Hepatocyte (in vitro differentiated cells): ENCODE measurements around the gene CENPF. TPM values are rescaled to one million over a fixed set of nuclear protein-coding genes. Genes with fewer than 3 reads are reported as not detected.
A peak's percentile ranks its signal among the peaks of the same experiment; 100 is the strongest.

Source experiments
- DNase-seq: peaks from one replicate; pipeline ENCODE4 v3.0.0-alpha.2; 2016; ENCODE audit warnings: low spot score
- H2AFZ ChIP-seq: fragments of 200-600 bp; sonication (generic); 2 replicates; pipeline ENCODE4 v1.6.0; 2016; ENCODE audit warnings: antibody characterized with exemption, mild to moderate bottlenecking
- H3K27ac ChIP-seq: fragments of 200-600 bp; sonication (generic); 2 replicates; pipeline ENCODE4 v1.5.1; 2016; ENCODE audit warnings: mild to moderate bottlenecking
- H3K27me3 ChIP-seq: fragments of 200-600 bp; sonication (generic); 2 replicates; pipeline ENCODE4 v1.6.1; 2016
- H3K36me3 ChIP-seq: fragments of 200-600 bp; sonication (generic); replicated peaks from 2 replicates; pipeline ENCODE4 v1.5.1; 2016; ENCODE audit warnings: low read depth; ENCODE audit not compliant: insufficient read depth
- H3K4me1 ChIP-seq: fragments of 200-600 bp; sonication (generic); 2 replicates; pipeline ENCODE4 v1.5.1; 2016; ENCODE audit warnings: mild to moderate bottlenecking, moderate library complexity; ENCODE audit not compliant: insufficient read depth
- H3K4me2 ChIP-seq: fragments of 200-600 bp; sonication (generic); 2 replicates; pipeline ENCODE4 v1.6.0; 2016
- H3K4me3 ChIP-seq: fragments of 200-600 bp; sonication (generic); 2 replicates; pipeline ENCODE4 v1.5.1; 2016; ENCODE audit warnings: mild to moderate bottlenecking
- H3K79me2 ChIP-seq: fragments of 200-600 bp; sonication (generic); 2 replicates; pipeline ENCODE4 v1.6.0; 2017; ENCODE audit warnings: mild to moderate bottlenecking
- H3K9me2 ChIP-seq: fragments of 200-600 bp; sonication (generic); replicated peaks from 2 replicates; pipeline ENCODE4 v1.6.0; 2017; ENCODE audit warnings: mild to moderate bottlenecking; ENCODE audit not compliant: insufficient read depth
- H3K9me3 ChIP-seq: fragments of 200-600 bp; sonication (generic); 2 replicates; pipeline ENCODE4 v1.5.1; 2016; ENCODE audit warnings: low read depth, mild to moderate bottlenecking
- H4K20me1 ChIP-seq: fragments of 200-600 bp; sonication (generic); 2 replicates; pipeline ENCODE4 v1.6.0; 2016; ENCODE audit warnings: mild to moderate bottlenecking; ENCODE audit not compliant: insufficient read depth, poor library complexity, severe bottlenecking
- EZH2 ChIP-seq: fragments of 200-600 bp; sonication (generic); IDR thresholded peaks from 2 replicates; pipeline ENCODE4 v1.6.1; 2016; ENCODE audit warnings: antibody characterized with exemption, mild to moderate bottlenecking, borderline replicate concordance
- EZH2phosphoT487 ChIP-seq: fragments of 200-600 bp; sonication (generic); IDR thresholded peaks from one replicate; pipeline ENCODE4 v1.6.1; 2018; ENCODE audit warnings: antibody characterized with exemption, mild to moderate bottlenecking, low read depth, moderate library complexity; ENCODE audit not compliant: unreplicated experiment, severe bottlenecking
- WGBS: methylation state at CpG from one replicate; pipeline ENCODE4 v1.1.6; 2016; ENCODE audit warnings: low lambda C conversion rate; ENCODE audit errors: missing lambda C conversion rate; 5-methylcytosine and 5-hydroxymethylcytosine counted together
- polyA plus RNA-seq: library from polyadenylated mRNA; unstranded; fragments of >200 nt; fragmentation: Nextera tagmentation; extraction: Ambion mirVana; gene quantifications from 2 replicates; pipeline ENCODE4 v1.2.1, GENCODE V29; 2016
- total RNA-seq: library from RNA; depleted of rRNA; stranded (reverse); fragments of >200 nt; gene quantifications from 2 replicates; pipeline ENCODE4 v1.2.3, GENCODE V29; 2014
- TF ChIP-seq, protein P1 (sequence below): fragments of 200-600 bp; sonication (generic); IDR thresholded peaks from 2 replicates; pipeline ENCODE4 v1.5.1; 2016; ENCODE audit warnings: antibody characterized with exemption, mild to moderate bottlenecking; ENCODE audit not compliant: poor library complexity

CENPF gene
- total and polyA plus RNA-seq, 2 experiments from 2014 or later: 8.3 to 16.8 TPM

DNA sequence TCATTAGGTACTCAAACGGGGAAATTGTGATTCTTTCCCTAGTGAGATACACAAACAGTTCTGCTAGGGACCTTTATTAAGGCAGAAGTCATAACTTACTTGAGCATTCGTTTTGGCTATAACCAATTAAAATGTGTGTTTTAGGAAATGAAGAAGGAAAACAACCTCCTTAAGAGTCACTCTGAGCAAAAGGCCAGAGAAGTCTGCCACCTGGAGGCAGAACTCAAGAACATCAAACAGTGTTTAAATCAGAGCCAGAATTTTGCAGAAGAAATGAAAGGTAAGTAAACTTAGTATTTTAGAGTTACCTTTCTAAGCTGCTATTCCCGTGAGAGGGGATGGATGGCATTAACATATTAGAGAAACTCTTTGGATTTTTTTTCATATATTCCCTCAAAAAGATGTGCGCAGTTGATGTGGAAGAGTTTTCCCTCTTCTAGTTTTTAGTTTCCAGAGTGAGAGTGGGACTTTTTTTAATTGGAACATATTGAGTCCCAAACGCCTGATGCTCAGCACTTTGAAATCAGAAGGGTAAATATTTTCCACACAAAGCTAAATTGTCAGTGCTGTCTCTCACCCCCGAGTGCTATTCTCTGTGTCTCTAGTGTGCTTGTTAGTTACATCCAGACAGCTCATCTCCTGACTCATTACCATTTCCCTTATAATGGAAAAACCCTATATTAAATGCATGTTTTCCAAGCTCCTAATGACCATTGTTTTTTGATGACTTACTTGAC lies 34.9 kb downstream of the CENPF start:
- Histone ChIP-seq H3K4me3 (no peak overlapping the region), H3K79me2 (no peaks in the 10 kb centered on the region), H3K36me3 (no peaks in the 10 kb centered on the region), H2AFZ (peak overlapping the region; percentile 12), H3K4me2 (no peak overlapping the region), H3K9me3 (no peaks in the 10 kb centered on the region), H3K9me2 (no peaks in the 10 kb centered on the region), H3K27ac (no peak overlapping the region), H3K4me1 (no peaks in the 10 kb centered on the region), H4K20me1 (no peaks in the 10 kb centered on the region), H3K27me3 (no peaks in the 10 kb centered on the region)
- peak; percentile 56 for DNase-seq
- TF ChIP-seq EZH2: no peak
- TF ChIP-seq, protein P1, sequence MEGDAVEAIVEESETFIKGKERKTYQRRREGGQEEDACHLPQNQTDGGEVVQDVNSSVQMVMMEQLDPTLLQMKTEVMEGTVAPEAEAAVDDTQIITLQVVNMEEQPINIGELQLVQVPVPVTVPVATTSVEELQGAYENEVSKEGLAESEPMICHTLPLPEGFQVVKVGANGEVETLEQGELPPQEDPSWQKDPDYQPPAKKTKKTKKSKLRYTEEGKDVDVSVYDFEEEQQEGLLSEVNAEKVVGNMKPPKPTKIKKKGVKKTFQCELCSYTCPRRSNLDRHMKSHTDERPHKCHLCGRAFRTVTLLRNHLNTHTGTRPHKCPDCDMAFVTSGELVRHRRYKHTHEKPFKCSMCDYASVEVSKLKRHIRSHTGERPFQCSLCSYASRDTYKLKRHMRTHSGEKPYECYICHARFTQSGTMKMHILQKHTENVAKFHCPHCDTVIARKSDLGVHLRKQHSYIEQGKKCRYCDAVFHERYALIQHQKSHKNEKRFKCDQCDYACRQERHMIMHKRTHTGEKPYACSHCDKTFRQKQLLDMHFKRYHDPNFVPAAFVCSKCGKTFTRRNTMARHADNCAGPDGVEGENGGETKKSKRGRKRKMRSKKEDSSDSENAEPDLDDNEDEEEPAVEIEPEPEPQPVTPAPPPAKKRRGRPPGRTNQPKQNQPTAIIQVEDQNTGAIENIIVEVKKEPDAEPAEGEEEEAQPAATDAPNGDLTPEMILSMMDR: peak; percentile 76
- 82% methylated on average over 6 of the region's 6 CpGs for WGBS

DNA sequence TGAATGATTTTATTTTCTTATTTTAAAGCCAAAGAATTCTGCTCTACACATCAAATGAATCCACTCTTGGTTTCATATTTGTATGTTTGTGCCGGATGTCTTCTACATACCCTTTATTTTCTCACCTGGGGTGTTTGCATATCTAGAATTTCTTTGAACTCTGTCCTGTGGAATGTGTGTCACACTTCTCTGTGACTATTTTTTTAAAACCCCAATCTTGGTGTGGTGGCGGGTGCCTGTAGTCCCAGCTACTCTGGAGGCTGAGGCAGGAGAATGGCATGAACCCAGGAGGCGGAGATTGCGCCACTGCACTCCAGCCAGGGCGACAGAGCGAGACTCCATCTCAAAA lies 35.4 kb downstream of the CENPF start:
- no peak for TF ChIP-seq EZH2
- TF ChIP-seq EZH2phosphoT487: no peak
- TF ChIP-seq, protein P1: no peak

DNA sequence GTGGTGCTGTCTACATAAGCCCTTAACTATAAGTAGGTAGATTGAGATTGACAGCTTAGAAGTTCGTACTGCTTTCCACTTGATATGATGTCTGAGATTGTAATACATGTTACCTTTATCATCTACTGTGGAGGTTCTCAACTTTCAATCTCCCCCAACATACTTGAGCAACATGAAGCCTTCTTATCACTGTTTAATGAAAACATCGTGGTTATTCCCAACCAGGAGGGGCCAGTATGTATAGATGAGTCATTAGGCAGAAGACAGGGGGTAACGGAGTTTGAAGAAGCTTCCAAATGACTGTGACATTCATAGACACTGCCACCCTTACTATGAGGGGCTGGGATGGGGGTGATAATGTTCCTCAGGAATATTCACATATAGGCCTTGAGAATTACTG lies 36.0 kb downstream of the CENPF start:
- no peaks in the 10 kb centered on the region for H3K4me1 ChIP-seq
- no peaks in the 10 kb centered on the region for H3K36me3 ChIP-seq
- no peaks in the 10 kb centered on the region for H4K20me1 ChIP-seq
- H3K27me3 ChIP-seq: no peaks in the 10 kb centered on the region
- H3K27ac ChIP-seq: no peak overlapping the region
- no peak overlapping the region for H3K4me2 ChIP-seq
- H3K79me2 ChIP-seq: no peaks in the 10 kb centered on the region
- H3K4me3 ChIP-seq: no peak overlapping the region
- H2AFZ ChIP-seq: no peak overlapping the region
- WGBS: 76% methylated on average over 3 of the region's 3 CpGs
- H3K9me2 ChIP-seq: no peaks in the 10 kb centered on the region
- no peak for DNase-seq
- H3K9me3 ChIP-seq: no peaks in the 10 kb centered on the region
- TF ChIP-seq EZH2 (no peak), EZH2phosphoT487 (no peak)
- TF ChIP-seq, protein P1: no peak

More for the DNA sequence above, 35.4 kb downstream of the CENPF start:
- Histone ChIP-seq H4K20me1 (no peaks in the 10 kb centered on the region), H3K4me1 (no peaks in the 10 kb centered on the region), H2AFZ (no peak overlapping the region), H3K9me2 (no peaks in the 10 kb centered on the region), H3K9me3 (no peaks in the 10 kb centered on the region), H3K4me3 (no peak overlapping the region), H3K36me3 (no peaks in the 10 kb centered on the region), H3K79me2 (no peaks in the 10 kb centered on the region), H3K27ac (no peak overlapping the region), H3K27me3 (no peaks in the 10 kb centered on the region), H3K4me2 (no peak overlapping the region)
- WGBS: 93% methylated on average over 6 of the region's 6 CpGs
- DNase-seq: no peak
